ENCODE results near the gene DPF3.

The DPF3 gene

DNA sequence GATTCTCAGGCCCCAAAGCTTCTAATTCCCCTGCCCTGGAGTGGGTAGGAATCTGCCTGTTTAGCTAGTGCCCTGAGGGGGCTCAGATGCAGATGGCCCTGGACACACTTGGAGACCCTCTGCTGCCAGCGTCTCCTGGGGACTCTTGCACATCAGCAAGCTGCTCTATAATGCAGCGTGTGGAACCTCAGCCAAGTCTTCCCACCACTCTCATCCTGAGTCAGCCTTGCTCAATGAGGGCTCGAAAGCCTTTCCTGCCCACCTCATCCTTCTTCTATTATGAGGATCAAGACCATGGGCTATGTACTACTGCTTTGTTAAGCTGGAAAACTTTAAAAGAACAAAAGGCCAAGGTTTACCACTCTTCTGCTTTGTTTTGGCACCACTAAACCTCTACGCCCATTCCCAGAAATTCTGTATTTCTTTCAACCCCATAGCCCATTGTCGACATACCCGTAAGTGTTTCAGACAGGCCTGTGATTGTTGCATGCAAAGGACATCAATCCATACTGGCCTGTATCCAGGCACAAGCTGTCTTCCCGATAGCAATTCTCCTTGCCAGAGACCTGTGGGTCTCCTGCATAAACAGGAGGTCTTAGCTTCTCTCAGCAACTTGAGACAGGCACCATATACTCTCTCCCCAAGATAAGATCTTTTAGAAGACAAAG lies 246.9 kb downstream of the DPF3 start:
- H3K4me2 ChIP-seq (ENCODE audit: low read depth, low read length, poor library complexity, severe bottlenecking), result no peak overlapping the region
- H3K27me3 ChIP-seq (ENCODE audit: low read length), result no peaks in the 10 kb centered on the region
- no peaks in the 10 kb centered on the region for H3K36me3 ChIP-seq (ENCODE audit: low read length)
- TF ChIP-seq, protein P1, sequence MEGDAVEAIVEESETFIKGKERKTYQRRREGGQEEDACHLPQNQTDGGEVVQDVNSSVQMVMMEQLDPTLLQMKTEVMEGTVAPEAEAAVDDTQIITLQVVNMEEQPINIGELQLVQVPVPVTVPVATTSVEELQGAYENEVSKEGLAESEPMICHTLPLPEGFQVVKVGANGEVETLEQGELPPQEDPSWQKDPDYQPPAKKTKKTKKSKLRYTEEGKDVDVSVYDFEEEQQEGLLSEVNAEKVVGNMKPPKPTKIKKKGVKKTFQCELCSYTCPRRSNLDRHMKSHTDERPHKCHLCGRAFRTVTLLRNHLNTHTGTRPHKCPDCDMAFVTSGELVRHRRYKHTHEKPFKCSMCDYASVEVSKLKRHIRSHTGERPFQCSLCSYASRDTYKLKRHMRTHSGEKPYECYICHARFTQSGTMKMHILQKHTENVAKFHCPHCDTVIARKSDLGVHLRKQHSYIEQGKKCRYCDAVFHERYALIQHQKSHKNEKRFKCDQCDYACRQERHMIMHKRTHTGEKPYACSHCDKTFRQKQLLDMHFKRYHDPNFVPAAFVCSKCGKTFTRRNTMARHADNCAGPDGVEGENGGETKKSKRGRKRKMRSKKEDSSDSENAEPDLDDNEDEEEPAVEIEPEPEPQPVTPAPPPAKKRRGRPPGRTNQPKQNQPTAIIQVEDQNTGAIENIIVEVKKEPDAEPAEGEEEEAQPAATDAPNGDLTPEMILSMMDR (IDR thresholded peaks at IDR 0.05; ENCODE audit: insufficient read depth, low read length, poor library complexity, severe bottlenecking), result no peak
- no peak for TF ChIP-seq EZH2phosphoT487 (conservative IDR thresholded peaks at IDR 0.05; ENCODE audit: low read length)
- no peak overlapping the region for H3K27ac ChIP-seq (ENCODE audit: low read depth, low read length)
- no peaks in the 10 kb centered on the region for H4K20me1 ChIP-seq (ENCODE audit: low read depth, low read length)
- no peaks in the 10 kb centered on the region for H3F3A ChIP-seq (ENCODE audit: insufficient read depth)
- no peak overlapping the region for H2AFZ ChIP-seq (ENCODE audit: low read depth, low read length, severe bottlenecking)
- no peak overlapping the region for H3K9ac ChIP-seq (ENCODE audit: low read length)
- no peak overlapping the region for H3K4me3 ChIP-seq (ENCODE audit: insufficient read depth, low read length, poor library complexity, severe bottlenecking)
- H3K9me2 ChIP-seq (replicated peaks; ENCODE audit: insufficient read depth, low read length), result no peaks in the 10 kb centered on the region
- no peaks in the 10 kb centered on the region for H3K79me2 ChIP-seq (ENCODE audit: insufficient read depth, low read length)
- H3K9me3 ChIP-seq (ENCODE audit: insufficient read depth, low read length), result peaks cover 1% of the 10 kb centered on the region; the same call in 1 of the 2 replicates

- no peaks in the 10 kb centered on the region for H3F3A ChIP-seq (ENCODE audit: insufficient read depth)
- H3K4me2 ChIP-seq (ENCODE audit: low read depth, low read length, poor library complexity, severe bottlenecking), result no peak overlapping the region
- no peak overlapping the region for H3K27ac ChIP-seq (ENCODE audit: low read depth, low read length)
- H3K9me2 ChIP-seq (replicated peaks; ENCODE audit: insufficient read depth, low read length), result no peaks in the 10 kb centered on the region
- H4K20me1 ChIP-seq (ENCODE audit: low read depth, low read length), result no peaks in the 10 kb centered on the region
- H3K9ac ChIP-seq (ENCODE audit: low read length), result no peak overlapping the region
- H3K4me3 ChIP-seq (ENCODE audit: insufficient read depth, low read length, poor library complexity, severe bottlenecking), result no peak overlapping the region
- no peaks in the 10 kb centered on the region for H3K79me2 ChIP-seq (ENCODE audit: insufficient read depth, low read length)
- H2AFZ ChIP-seq (ENCODE audit: low read depth, low read length, severe bottlenecking), result no peak overlapping the region
- no peaks in the 10 kb centered on the region for H3K36me3 ChIP-seq (ENCODE audit: low read length)
- H3K9me3 ChIP-seq (ENCODE audit: insufficient read depth, low read length), result peaks cover 4% of the 10 kb centered on the region; the same call in 1 of the 2 replicates
- no peak for TF ChIP-seq EZH2phosphoT487 (conservative IDR thresholded peaks at IDR 0.05; ENCODE audit: low read length)
- TF ChIP-seq, protein P1 (IDR thresholded peaks at IDR 0.05; ENCODE audit: insufficient read depth, low read length, poor library complexity, severe bottlenecking), result no peak
- no peaks in the 10 kb centered on the region for H3K27me3 ChIP-seq (ENCODE audit: low read length)
Measured at GRCh38 chr14:72645706-72646105, 248.2 kb downstream of the DPF3 start.

DNA sequence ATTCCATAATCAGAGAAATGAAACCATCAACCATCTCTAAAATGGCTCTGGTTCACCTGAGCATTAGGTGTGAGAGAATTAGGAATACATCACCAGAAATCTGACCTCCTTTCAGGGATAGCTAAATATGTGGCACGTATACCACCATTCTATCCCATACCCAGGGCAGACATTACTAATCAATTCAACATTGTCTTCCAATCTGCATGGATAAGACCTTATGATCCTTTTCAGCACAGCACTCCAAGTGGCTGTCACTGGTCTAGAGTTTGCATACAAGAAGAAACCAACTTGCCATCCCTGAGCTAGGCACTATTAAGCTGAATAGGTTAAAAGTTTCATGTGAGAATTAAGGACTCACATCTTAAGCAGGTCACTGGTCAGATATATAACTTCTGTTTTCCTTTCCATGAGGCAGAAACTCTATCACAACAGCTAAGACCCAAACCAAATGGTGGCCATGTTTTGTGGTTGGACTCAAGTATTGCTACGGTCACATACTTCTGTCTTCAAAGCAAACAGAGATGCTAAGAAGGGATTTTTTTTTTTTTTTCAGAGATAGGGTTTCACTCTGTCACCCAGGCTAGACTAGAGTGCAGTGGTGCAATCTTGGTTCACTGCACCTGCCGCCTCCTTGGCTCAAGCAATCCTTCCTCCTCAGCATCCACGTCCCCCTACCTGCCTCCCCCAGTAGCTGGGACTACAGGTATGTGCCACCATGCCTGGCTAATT lies 249.0 kb downstream of the DPF3 start:
- H4K20me1 ChIP-seq (ENCODE audit: low read depth, low read length), result no peaks in the 10 kb centered on the region
- no peaks in the 10 kb centered on the region for H3K27me3 ChIP-seq (ENCODE audit: low read length)
- H3K4me2 ChIP-seq (ENCODE audit: low read depth, low read length, poor library complexity, severe bottlenecking), result no peak overlapping the region
- TF ChIP-seq, protein P1 (IDR thresholded peaks at IDR 0.05; ENCODE audit: insufficient read depth, low read length, poor library complexity, severe bottlenecking), result no peak
- TF ChIP-seq EZH2phosphoT487 (conservative IDR thresholded peaks at IDR 0.05; ENCODE audit: low read length), result no peak
- H3K27ac ChIP-seq (ENCODE audit: low read depth, low read length), result no peak overlapping the region
- H3K9ac ChIP-seq (ENCODE audit: low read length), result no peak overlapping the region
- no peak overlapping the region for H3K4me3 ChIP-seq (ENCODE audit: insufficient read depth, low read length, poor library complexity, severe bottlenecking)
- H3K36me3 ChIP-seq (ENCODE audit: low read length), result no peaks in the 10 kb centered on the region
- H2AFZ ChIP-seq (ENCODE audit: low read depth, low read length, severe bottlenecking), result no peak overlapping the region
- no peaks in the 10 kb centered on the region for H3K79me2 ChIP-seq (ENCODE audit: insufficient read depth, low read length)
- peaks cover 4% of the 10 kb centered on the region; the same call in 1 of the 2 replicates for H3K9me3 ChIP-seq (ENCODE audit: insufficient read depth, low read length)
- H3K9me2 ChIP-seq (replicated peaks; ENCODE audit: insufficient read depth, low read length), result no peaks in the 10 kb centered on the region
- no peaks in the 10 kb centered on the region for H3F3A ChIP-seq (ENCODE audit: insufficient read depth)
